Measurements from ENCODE around the gene AFDN.

Gene AFDN

GRCh38 chr6:167779993-167780655 is 46.6 kb upstream of the AFDN start:
- Histone ChIP-seq H3K14ac (ENCODE audit: low read length) (no peak overlapping the region), H3K4me1 (ENCODE audit: control insufficient read depth in 2 of 2, insufficient read depth in 1 of 2, low read depth in 1 of 2, low read length in 2 of 2) (peaks cover 0 to 5% of the 10 kb centered on the region in 2 donors), H3K4me3 (ENCODE audit: low read length in 2 of 2) (no peak overlapping the region), H3K79me1 (ENCODE audit: low read depth, low read length) (no peaks in the 10 kb centered on the region), H3K23ac (ENCODE audit: low read depth, low read length, poor library complexity) (no peak overlapping the region), H3K9me3 (replicated peaks in 1 of 2; ENCODE audit: control insufficient read depth in 2 of 2, insufficient read depth in 1 of 2, low read depth in 1 of 2, low read length in 2 of 2) (peaks cover 0 to 2% of the 10 kb centered on the region in 2 donors), H2BK15ac (ENCODE audit: low read length) (no peak overlapping the region), H3K27me3 (ENCODE audit: control insufficient read depth in 3 of 3, insufficient read depth in 3 of 3, low read depth in 1 of 3, low read length in 3 of 3) (no peaks in the 10 kb centered on the region), H3K18ac (ENCODE audit: low read length) (no peak overlapping the region), H4K91ac (ENCODE audit: low read depth, low read length, poor library complexity) (peak overlapping the region; percentile 50), H2AFZ (ENCODE audit: low read length) (no peak overlapping the region), H2BK12ac (ENCODE audit: low read length) (no peak overlapping the region), H3K36me3 (replicated peaks in 1 of 2; ENCODE audit: control insufficient read depth in 2 of 2, insufficient read depth in 2 of 2, low read length in 2 of 2) (no peaks in the 10 kb centered on the region), H2BK120ac (ENCODE audit: low read depth, low read length) (no peak overlapping the region), H2BK5ac (ENCODE audit: low read length) (no peak overlapping the region), H2AK5ac (ENCODE audit: low read depth, low read length) (peak overlapping the region; percentile 15), H4K8ac (ENCODE audit: low read depth, low read length) (peak overlapping the region; percentile 7), H3K27ac (replicated peaks; ENCODE audit: low read length) (no peak overlapping the region), H3K4me2 (ENCODE audit: insufficient read depth, low read length, poor library complexity, severe bottlenecking) (no peak overlapping the region), H3K9ac (ENCODE audit: low read depth, low read length, poor library complexity) (peak overlapping the region; percentile 7), H3K4ac (ENCODE audit: low read length) (no peak overlapping the region)
- no peak for DNase-seq (ENCODE audit: low spot score)
- WGBS, 2 donors (ENCODE audit: extremely low coverage in 2 of 2, insufficient read length in 2 of 2, insufficient replicate concordance in 1 of 2) = no CpG with 5 or more reads among the region's 15 CpGs

GRCh38 chr6:167781066-167781767 is 45.5 kb upstream of the AFDN start:
- Histone ChIP-seq H2BK5ac (ENCODE audit: low read length) (no peak overlapping the region), H3K4me3 (ENCODE audit: low read length in 2 of 2) (peak overlapping the region in 1 of 2 donors; percentile 53), H3K27me3 (ENCODE audit: control insufficient read depth in 3 of 3, insufficient read depth in 3 of 3, low read depth in 1 of 3, low read length in 3 of 3) (no peaks in the 10 kb centered on the region), H3K23ac (ENCODE audit: low read depth, low read length, poor library complexity) (no peak overlapping the region), H3K4ac (ENCODE audit: low read length) (no peak overlapping the region), H3K4me2 (ENCODE audit: insufficient read depth, low read length, poor library complexity, severe bottlenecking) (no peak overlapping the region), H2AFZ (ENCODE audit: low read length) (no peak overlapping the region), H2BK15ac (ENCODE audit: low read length) (no peak overlapping the region), H2AK5ac (ENCODE audit: low read depth, low read length) (no peak overlapping the region), H4K91ac (ENCODE audit: low read depth, low read length, poor library complexity) (no peak overlapping the region), H2BK120ac (ENCODE audit: low read depth, low read length) (no peak overlapping the region), H3K79me1 (ENCODE audit: low read depth, low read length) (no peaks in the 10 kb centered on the region), H3K18ac (ENCODE audit: low read length) (no peak overlapping the region), H3K36me3 (replicated peaks in 1 of 2; ENCODE audit: control insufficient read depth in 2 of 2, insufficient read depth in 2 of 2, low read length in 2 of 2) (no peaks in the 10 kb centered on the region), H3K9me3 (replicated peaks in 1 of 2; ENCODE audit: control insufficient read depth in 2 of 2, insufficient read depth in 1 of 2, low read depth in 1 of 2, low read length in 2 of 2) (no peaks in the 10 kb centered on the region), H3K27ac (replicated peaks; ENCODE audit: low read length) (no peak overlapping the region), H4K8ac (ENCODE audit: low read depth, low read length) (no peak overlapping the region), H3K9ac (ENCODE audit: low read depth, low read length, poor library complexity) (no peak overlapping the region), H3K4me1 (ENCODE audit: control insufficient read depth in 2 of 2, insufficient read depth in 1 of 2, low read depth in 1 of 2, low read length in 2 of 2) (peaks cover 0 to 5% of the 10 kb centered on the region in 2 donors), H3K14ac (ENCODE audit: low read length) (no peak overlapping the region), H2BK12ac (ENCODE audit: low read length) (no peak overlapping the region)
- no CpG with 5 or more reads among the region's 15 CpGs for WGBS, 2 donors (ENCODE audit: extremely low coverage in 2 of 2, insufficient read length in 2 of 2, insufficient replicate concordance in 1 of 2)
- no peak for DNase-seq (ENCODE audit: low spot score)

GRCh38 chr6:167781868-167782267 is 44.8 kb upstream of the AFDN start:
- Histone ChIP-seq H3K4me1 (ENCODE audit: control insufficient read depth in 2 of 2, insufficient read depth in 1 of 2, low read depth in 1 of 2, low read length in 2 of 2) (peaks cover 3 to 4% of the 10 kb centered on the region in 2 donors), H3K36me3 (replicated peaks in 1 of 2; ENCODE audit: control insufficient read depth in 2 of 2, insufficient read depth in 2 of 2, low read length in 2 of 2) (no peaks in the 10 kb centered on the region), H4K8ac (ENCODE audit: low read depth, low read length) (no peak overlapping the region), H2AK5ac (ENCODE audit: low read depth, low read length) (no peak overlapping the region), H2BK5ac (ENCODE audit: low read length) (no peak overlapping the region), H3K23ac (ENCODE audit: low read depth, low read length, poor library complexity) (no peak overlapping the region), H3K9ac (ENCODE audit: low read depth, low read length, poor library complexity) (no peak overlapping the region), H3K4ac (ENCODE audit: low read length) (no peak overlapping the region), H3K79me1 (ENCODE audit: low read depth, low read length) (no peaks in the 10 kb centered on the region), H3K4me3 (ENCODE audit: low read length in 2 of 2) (no peak overlapping the region), H4K91ac (ENCODE audit: low read depth, low read length, poor library complexity) (no peak overlapping the region), H3K14ac (ENCODE audit: low read length) (no peak overlapping the region), H3K9me3 (replicated peaks in 1 of 2; ENCODE audit: control insufficient read depth in 2 of 2, insufficient read depth in 1 of 2, low read depth in 1 of 2, low read length in 2 of 2) (no peaks in the 10 kb centered on the region), H2BK12ac (ENCODE audit: low read length) (no peak overlapping the region), H3K27me3 (ENCODE audit: control insufficient read depth in 3 of 3, insufficient read depth in 3 of 3, low read depth in 1 of 3, low read length in 3 of 3) (no peaks in the 10 kb centered on the region), H2AFZ (ENCODE audit: low read length) (no peak overlapping the region), H3K4me2 (ENCODE audit: insufficient read depth, low read length, poor library complexity, severe bottlenecking) (no peak overlapping the region), H3K27ac (replicated peaks; ENCODE audit: low read length) (no peak overlapping the region), H2BK15ac (ENCODE audit: low read length) (no peak overlapping the region), H3K18ac (ENCODE audit: low read length) (no peak overlapping the region), H2BK120ac (ENCODE audit: low read depth, low read length) (no peak overlapping the region)
- DNase-seq (ENCODE audit: low spot score) = no peak
- no CpG with 5 or more reads among the region's 9 CpGs for WGBS, 2 donors (ENCODE audit: extremely low coverage in 2 of 2, insufficient read length in 2 of 2, insufficient replicate concordance in 1 of 2)

GRCh38 chr6:167782698-167783517 is 43.8 kb upstream of the AFDN start:
- no peak overlapping the region for H2BK120ac ChIP-seq (ENCODE audit: low read depth, low read length)
- no peak overlapping the region for H3K23ac ChIP-seq (ENCODE audit: low read depth, low read length, poor library complexity)
- H2AFZ ChIP-seq (ENCODE audit: low read length) = no peak overlapping the region
- no peak overlapping the region for H3K4ac ChIP-seq (ENCODE audit: low read length)
- no peak overlapping the region for H4K8ac ChIP-seq (ENCODE audit: low read depth, low read length)
- H3K27ac ChIP-seq (replicated peaks; ENCODE audit: low read length) = no peak overlapping the region
- no peak overlapping the region for H3K14ac ChIP-seq (ENCODE audit: low read length)
- no peaks in the 10 kb centered on the region for H3K79me1 ChIP-seq (ENCODE audit: low read depth, low read length)
- H3K4me2 ChIP-seq (ENCODE audit: insufficient read depth, low read length, poor library complexity, severe bottlenecking) = no peak overlapping the region
- DNase-seq (ENCODE audit: low spot score) = no peak
- H2AK5ac ChIP-seq (ENCODE audit: low read depth, low read length) = no peak overlapping the region
- no peak overlapping the region for H3K4me3 ChIP-seq (ENCODE audit: low read length in 2 of 2)
- no peak overlapping the region for H3K18ac ChIP-seq (ENCODE audit: low read length)
- H3K9ac ChIP-seq (ENCODE audit: low read depth, low read length, poor library complexity) = no peak overlapping the region
- no peaks in the 10 kb centered on the region for H3K36me3 ChIP-seq (replicated peaks in 1 of 2; ENCODE audit: control insufficient read depth in 2 of 2, insufficient read depth in 2 of 2, low read length in 2 of 2)
- no peak overlapping the region for H2BK12ac ChIP-seq (ENCODE audit: low read length)
- no peaks in the 10 kb centered on the region for H3K9me3 ChIP-seq (replicated peaks in 1 of 2; ENCODE audit: control insufficient read depth in 2 of 2, insufficient read depth in 1 of 2, low read depth in 1 of 2, low read length in 2 of 2)
- no peak overlapping the region for H4K91ac ChIP-seq (ENCODE audit: low read depth, low read length, poor library complexity)
- whole genome bisulfite sequencing, 2 donors (ENCODE audit: extremely low coverage in 2 of 2, insufficient read length in 2 of 2, insufficient replicate concordance in 1 of 2) = no CpG with 5 or more reads among the region's 4 CpGs
- H3K27me3 ChIP-seq (ENCODE audit: control insufficient read depth in 3 of 3, insufficient read depth in 3 of 3, low read depth in 1 of 3, low read length in 3 of 3) = no peaks in the 10 kb centered on the region
- H2BK15ac ChIP-seq (ENCODE audit: low read length) = no peak overlapping the region
- peaks cover 6 to 12% of the 10 kb centered on the region in 2 donors for H3K4me1 ChIP-seq (ENCODE audit: control insufficient read depth in 2 of 2, insufficient read depth in 1 of 2, low read depth in 1 of 2, low read length in 2 of 2)
- no peak overlapping the region for H2BK5ac ChIP-seq (ENCODE audit: low read length)

Data from neuronal stem cell (in vitro differentiated cells).